HG02642 (cell line): ENCODE data around the gene CD163L1.
"Not testable (repeated sequence)": the region's sequence is repeated elsewhere in the genome, so short reads cannot be mapped to it uniquely, and the experiment has no call there.

Experiments used
- ATAC-seq: cut with Tn5 transposase; IDR thresholded peaks from one replicate; pipeline ENCODE4 v1.9.1; 2021; ENCODE audit warnings: mild to moderate bottlenecking; ENCODE audit not compliant: unreplicated experiment, poor library complexity

CD163L1 gene

GRCh38 chr12:7339675-7340074, 104.3 kb downstream of the CD163L1 start:
- ATAC-seq = no peak

GRCh38 chr12:7337790-7338189, 106.2 kb downstream of the CD163L1 start:
- ATAC-seq = not testable (repeated sequence)

GRCh38 chr12:7327918-7328317, 116.0 kb downstream of the CD163L1 start:
- ATAC-seq = no peak

GRCh38 chr12:7324176-7324575, 119.8 kb downstream of the CD163L1 start:
- no peak for ATAC-seq

GRCh38 chr12:7322599-7322998, 121.4 kb downstream of the CD163L1 start:
- ATAC-seq = no peak

- no peak for ATAC-seq
These were observed 122.3 kb downstream of the CD163L1 start for GRCh38 chr12:7321624-7322023.

- no peak for ATAC-seq
These were observed 124.0 kb downstream of the CD163L1 start for GRCh38 chr12:7319930-7320329.

- no peak for ATAC-seq
These were observed 133.9 kb downstream of the CD163L1 start for GRCh38 chr12:7310070-7310469.
